Panc1 (cell line): ENCODE results near the gene CFAP410. TPM values are rescaled to one million over a fixed set of nuclear protein-coding genes. Genes with fewer than 3 reads are reported as not detected.
A peak's percentile ranks its signal among the peaks of the same experiment; 100 is the strongest.

Experiments used
- ATAC-seq: fragments of 200-7000 bp; cut with Tn5 transposase; 2 replicates; pipeline ENCODE4 v1.9.1; 2020; ENCODE audit warnings: mild to moderate bottlenecking, moderate library complexity
- BruUV-seq: library from RNA; stranded (reverse); fragments of 400-500 nt; replicated peaks from 2 replicates; lab custom pipeline; 2021; lab: Mats Ljungman, UMichigan
- CTCF ChIA-PET: fragments of 300-600 bp; sonication (Branson Sonifier 250); formaldehyde crosslinking; loops from one replicate; lab custom pipeline; 2022; ENCODE audit warnings: antibody characterized with exemption; lab: Charles Lee
- POLR2A ChIA-PET: fragments of 300-600 bp; sonication (Branson Sonifier 250); formaldehyde crosslinking; loops from one replicate; lab custom pipeline; 2022; ENCODE audit warnings: antibody characterized with exemption; lab: Charles Lee
- DNase-seq: peaks from one replicate; pipeline ENCODE4 v3.0.0-alpha.2; 2010; ENCODE audit warnings: low read depth, low spot score
- H3K27ac ChIP-seq: 2 replicates; pipeline ENCODE4 v1.5.1; 2011; ENCODE audit warnings: mild to moderate bottlenecking, low read length, inconsistent platforms
- H3K27me3 ChIP-seq: fragments of 200-500 bp; sonication (Bioruptor generic); 2 replicates; pipeline ENCODE4 v1.6.0; 2014; ENCODE audit warnings: low read length, inconsistent platforms; ENCODE audit not compliant: control insufficient read depth, insufficient read depth
- H3K36me3 ChIP-seq: fragments of 200-500 bp; sonication (Bioruptor generic); 2 replicates; pipeline ENCODE4 v1.5.1; 2014; ENCODE audit warnings: inconsistent platforms, mild to moderate bottlenecking, low read length, moderate library complexity; ENCODE audit not compliant: control insufficient read depth, insufficient read depth
- H3K4me1 ChIP-seq: 2 replicates; pipeline ENCODE4 v1.5.1; 2011; ENCODE audit warnings: inconsistent platforms, mild to moderate bottlenecking, low read length, moderate library complexity; ENCODE audit not compliant: control insufficient read depth, insufficient read depth
- H3K4me3 ChIP-seq, 2 experiments: 2 replicates each; pipeline ENCODE4 v1.5.1; 2011 to 2012; ENCODE audit warnings: low read depth in 2 of 2, low read length in 2 of 2, mild to moderate bottlenecking in 2 of 2, inconsistent platforms in 1 of 2, moderate library complexity in 1 of 2
- H3K9me3 ChIP-seq: fragments of 200-500 bp; sonication (Bioruptor generic); 2 replicates; pipeline ENCODE4 v1.5.1; 2014; ENCODE audit warnings: low read depth, mild to moderate bottlenecking, inconsistent platforms, low read length, moderate library complexity; ENCODE audit not compliant: control insufficient read depth, insufficient read depth
- POLR2AphosphoS5 ChIP-seq: IDR thresholded peaks from 2 replicates; pipeline ENCODE4 v1.6.1; 2012; ENCODE audit warnings: mild to moderate bottlenecking, low read depth, low read length, moderate library complexity
- SIN3A ChIP-seq: IDR thresholded peaks from 2 replicates; pipeline ENCODE4 v1.6.1; 2012; ENCODE audit warnings: low read depth, mild to moderate bottlenecking, low read length, moderate library complexity, borderline replicate concordance; ENCODE audit not compliant: insufficient read depth
- TCF7L2 ChIP-seq: IDR thresholded peaks from 2 replicates; pipeline ENCODE4 v1.6.1; 2011; ENCODE audit warnings: mild to moderate bottlenecking, low read depth, low read length, inconsistent platforms
- in situ Hi-C: cut with HindIII; loops from 2 replicates; pipeline ENCODE4 v1.10.0; 2016; ENCODE audit warnings: low sequenced_read_pairs, low pct_unique_long_range_greater_than_20kb
- intact Hi-C: fragments of 100-400 bp; cut with micrococcal nuclease; formaldehyde crosslinking; loops from one replicate; pipeline ENCODE4 v1.10.0; 2022; ENCODE audit not compliant: unreplicated experiment
- total RNA-seq: library from RNA; stranded (reverse); gene quantifications from one replicate; pipeline ENCODE4 v1.2.1, GENCODE V29; 2021; ENCODE audit not compliant: unreplicated experiment
- TF ChIP-seq, protein P1 (sequence below), 2 experiments: IDR thresholded peaks; 2 replicates each; pipeline ENCODE4 v1.6.1; 2011 to 2012; ENCODE audit warnings: low read depth in 2 of 2, control low read depth in 1 of 2, low read length in 1 of 2, mild to moderate bottlenecking in 1 of 2, moderate library complexity in 1 of 2; ENCODE audit not compliant: insufficient read depth in 1 of 2
- TF ChIP-seq, protein P2 (sequence below): fragments of 450-650 bp; IDR thresholded peaks from 2 replicates; pipeline ENCODE4 v1.5.1; 2017; ENCODE audit warnings: mild to moderate bottlenecking

CFAP410 gene
- total RNA-seq, 1 experiment from 2014 or later, result 11.8 TPM

DNA sequence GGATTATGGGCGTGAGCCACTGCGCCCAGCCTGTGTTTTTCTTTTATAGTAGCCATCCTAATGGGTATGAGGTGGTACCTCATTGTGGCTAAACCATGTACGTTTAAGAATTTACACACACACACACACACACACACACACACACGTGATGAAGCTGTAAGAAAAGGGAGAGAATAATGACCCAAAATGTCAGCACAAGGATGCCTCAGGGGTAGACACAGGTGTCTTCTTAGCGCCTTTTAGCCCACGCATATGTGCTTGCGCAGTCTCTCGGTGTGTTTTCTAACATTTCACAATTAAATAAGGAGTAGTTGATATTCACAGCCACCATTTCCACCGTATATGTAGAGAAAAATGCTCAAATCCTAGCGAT is 40.1 kb downstream of the CFAP410 start:
- ATAC-seq (no peak), DNase-seq (no peak)
- peaks cover 28% of the 10 kb centered on the region for H3K4me1 ChIP-seq
- H3K4me3 ChIP-seq, result peak overlapping the region; percentile 55 to 59
- peak overlapping the region; percentile 75 for H3K27ac ChIP-seq
- H3K27me3 ChIP-seq, result no peaks in the 10 kb centered on the region
- ChIA-PET CTCF (no interaction called here), POLR2A (no interaction called here)
- no peaks in the 10 kb centered on the region for H3K9me3 ChIP-seq
- in situ Hi-C loops (no loop called here), intact Hi-C loops (no loop called here)
- no TSS peak for BruUV-seq
- no peaks in the 10 kb centered on the region; the same call in 1 of the 2 replicates for H3K36me3 ChIP-seq
- TF ChIP-seq POLR2AphosphoS5 (no peak), SIN3A (no peak), TCF7L2 (no peak)
- TF ChIP-seq, protein P1, sequence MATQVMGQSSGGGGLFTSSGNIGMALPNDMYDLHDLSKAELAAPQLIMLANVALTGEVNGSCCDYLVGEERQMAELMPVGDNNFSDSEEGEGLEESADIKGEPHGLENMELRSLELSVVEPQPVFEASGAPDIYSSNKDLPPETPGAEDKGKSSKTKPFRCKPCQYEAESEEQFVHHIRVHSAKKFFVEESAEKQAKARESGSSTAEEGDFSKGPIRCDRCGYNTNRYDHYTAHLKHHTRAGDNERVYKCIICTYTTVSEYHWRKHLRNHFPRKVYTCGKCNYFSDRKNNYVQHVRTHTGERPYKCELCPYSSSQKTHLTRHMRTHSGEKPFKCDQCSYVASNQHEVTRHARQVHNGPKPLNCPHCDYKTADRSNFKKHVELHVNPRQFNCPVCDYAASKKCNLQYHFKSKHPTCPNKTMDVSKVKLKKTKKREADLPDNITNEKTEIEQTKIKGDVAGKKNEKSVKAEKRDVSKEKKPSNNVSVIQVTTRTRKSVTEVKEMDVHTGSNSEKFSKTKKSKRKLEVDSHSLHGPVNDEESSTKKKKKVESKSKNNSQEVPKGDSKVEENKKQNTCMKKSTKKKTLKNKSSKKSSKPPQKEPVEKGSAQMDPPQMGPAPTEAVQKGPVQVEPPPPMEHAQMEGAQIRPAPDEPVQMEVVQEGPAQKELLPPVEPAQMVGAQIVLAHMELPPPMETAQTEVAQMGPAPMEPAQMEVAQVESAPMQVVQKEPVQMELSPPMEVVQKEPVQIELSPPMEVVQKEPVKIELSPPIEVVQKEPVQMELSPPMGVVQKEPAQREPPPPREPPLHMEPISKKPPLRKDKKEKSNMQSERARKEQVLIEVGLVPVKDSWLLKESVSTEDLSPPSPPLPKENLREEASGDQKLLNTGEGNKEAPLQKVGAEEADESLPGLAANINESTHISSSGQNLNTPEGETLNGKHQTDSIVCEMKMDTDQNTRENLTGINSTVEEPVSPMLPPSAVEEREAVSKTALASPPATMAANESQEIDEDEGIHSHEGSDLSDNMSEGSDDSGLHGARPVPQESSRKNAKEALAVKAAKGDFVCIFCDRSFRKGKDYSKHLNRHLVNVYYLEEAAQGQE (IDR thresholded peaks at IDR 0.05; ENCODE audit: insufficient read depth in 1 of 2, low read depth in 2 of 2, low read length in 1 of 2), result no peak
- TF ChIP-seq, protein P2, sequence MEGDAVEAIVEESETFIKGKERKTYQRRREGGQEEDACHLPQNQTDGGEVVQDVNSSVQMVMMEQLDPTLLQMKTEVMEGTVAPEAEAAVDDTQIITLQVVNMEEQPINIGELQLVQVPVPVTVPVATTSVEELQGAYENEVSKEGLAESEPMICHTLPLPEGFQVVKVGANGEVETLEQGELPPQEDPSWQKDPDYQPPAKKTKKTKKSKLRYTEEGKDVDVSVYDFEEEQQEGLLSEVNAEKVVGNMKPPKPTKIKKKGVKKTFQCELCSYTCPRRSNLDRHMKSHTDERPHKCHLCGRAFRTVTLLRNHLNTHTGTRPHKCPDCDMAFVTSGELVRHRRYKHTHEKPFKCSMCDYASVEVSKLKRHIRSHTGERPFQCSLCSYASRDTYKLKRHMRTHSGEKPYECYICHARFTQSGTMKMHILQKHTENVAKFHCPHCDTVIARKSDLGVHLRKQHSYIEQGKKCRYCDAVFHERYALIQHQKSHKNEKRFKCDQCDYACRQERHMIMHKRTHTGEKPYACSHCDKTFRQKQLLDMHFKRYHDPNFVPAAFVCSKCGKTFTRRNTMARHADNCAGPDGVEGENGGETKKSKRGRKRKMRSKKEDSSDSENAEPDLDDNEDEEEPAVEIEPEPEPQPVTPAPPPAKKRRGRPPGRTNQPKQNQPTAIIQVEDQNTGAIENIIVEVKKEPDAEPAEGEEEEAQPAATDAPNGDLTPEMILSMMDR, result no peak

DNA sequence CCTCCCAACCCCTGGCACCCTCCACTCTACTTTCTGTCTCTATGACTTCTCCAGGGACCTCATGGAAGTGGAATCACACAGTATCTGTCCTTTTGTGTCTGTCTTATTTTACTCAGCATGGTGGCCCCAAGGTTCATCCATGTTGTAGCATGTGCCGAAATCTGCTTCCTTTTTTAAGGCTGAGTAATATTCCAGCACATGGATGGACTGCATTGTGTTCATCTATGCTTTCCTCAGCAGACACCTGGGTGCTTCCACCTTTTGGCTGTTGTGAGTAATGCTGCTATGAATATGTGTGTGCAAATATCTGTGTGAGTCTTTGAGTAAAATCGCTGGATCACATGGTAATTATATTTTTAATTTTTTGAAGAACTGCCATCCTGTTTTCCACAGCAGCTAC is 40.9 kb downstream of the CFAP410 start:
- POLR2A ChIA-PET, result interaction anchor here (0.8 kb wide), 1 partner anchor 206 kb away, joined by 3 read pairs; no protein-coding TSS in a partner anchor
- in situ Hi-C loops, result no loop called here
- no TSS peak for BruUV-seq

More for the DNA sequence above, 40.9 kb downstream of the CFAP410 start:
- H3K9me3 ChIP-seq, result no peaks in the 10 kb centered on the region
- H3K27ac ChIP-seq, result no peak overlapping the region
- intact Hi-C loops, result no loop called here
- peaks cover 26% of the 10 kb centered on the region for H3K4me1 ChIP-seq
- ATAC-seq (no peak), DNase-seq (no peak)
- TF ChIP-seq SIN3A (no peak), TCF7L2 (no peak), POLR2AphosphoS5 (no peak)
- TF ChIP-seq, protein P2, result no peak
- TF ChIP-seq, protein P1 (IDR thresholded peaks at IDR 0.05; ENCODE audit: insufficient read depth in 1 of 2, low read depth in 2 of 2, low read length in 1 of 2), result no peak
- no peak overlapping the region for H3K4me3 ChIP-seq
- H3K27me3 ChIP-seq, result no peaks in the 10 kb centered on the region
- CTCF ChIA-PET, result interaction anchor here (1.1 kb wide), 1 partner anchor 13 kb away, joined by 4 read pairs; no protein-coding TSS in a partner anchor
- no peaks in the 10 kb centered on the region; the same call in 1 of the 2 replicates for H3K36me3 ChIP-seq
